ENCODE results near the gene KIFAP3. TPM values are rescaled to one million over a fixed set of nuclear protein-coding genes. Genes with fewer than 3 reads are reported as not detected.
"Not testable (repeated sequence)": the region's sequence is repeated elsewhere in the genome, so short reads cannot be mapped to it uniquely, and the experiment has no call there.

The KIFAP3 gene
- total RNA-seq, 4 donors from 2014 or later, result 32.7 to 41.0 (median 33.7) TPM

GRCh38 chr1:169877800-169878491 is 196.5 kb downstream of the KIFAP3 start:
- peaks cover 29 to 34% of the 10 kb centered on the region in 2 donors for H3K36me3 ChIP-seq
- intact Hi-C loops (cut with DNase I), result no loop called here
- H3K9me3 ChIP-seq, result no peaks in the 10 kb centered on the region
- no peak overlapping the region for H3K27ac ChIP-seq
- H3K27me3 ChIP-seq, result no peaks in the 10 kb centered on the region
- H3K4me3 ChIP-seq (replicated peaks in 1 of 3), result no peak overlapping the region
- no peaks in the 10 kb centered on the region for H3K4me1 ChIP-seq
- no peak for TF ChIP-seq POLR2A (IDR thresholded peaks at IDR 0.05)
- TF ChIP-seq CTCF (IDR thresholded peaks at IDR 0.05), result no peak
- no peak for DNase-seq
- WGBS, 2 donors, result 97% methylated on average over 2 of the region's 2 CpGs

GRCh38 chr1:169874229-169874628 is 200.3 kb downstream of the KIFAP3 start:
- H3K4me1 ChIP-seq, result peaks cover 8 to 9% of the 10 kb centered on the region in 2 donors
- peaks cover 44 to 53% of the 10 kb centered on the region in 2 donors for H3K36me3 ChIP-seq
- H3K27ac ChIP-seq, result no peak overlapping the region
- DNase-seq, result no peak
- no peaks in the 10 kb centered on the region for H3K9me3 ChIP-seq
- TF ChIP-seq POLR2A (IDR thresholded peaks at IDR 0.05), result no peak
- TF ChIP-seq CTCF (IDR thresholded peaks at IDR 0.05), result no peak
- no peaks in the 10 kb centered on the region for H3K27me3 ChIP-seq
- H3K4me3 ChIP-seq (replicated peaks in 1 of 3), result no peak overlapping the region
- WGBS, 2 donors, result 90 to 92% methylated on average over 3 of the region's 3 CpGs
- intact Hi-C loops (cut with DNase I), result no loop called here

- 94% methylated on average over 3 of the region's 3 CpGs for WGBS, 2 donors
- no peak for DNase-seq
- Histone ChIP-seq H3K27me3 (no peaks in the 10 kb centered on the region), H3K4me3 (replicated peaks in 1 of 3) (no peak overlapping the region), H3K4me1 (peaks cover 8 to 15% of the 10 kb centered on the region in 2 donors), H3K9me3 (no peaks in the 10 kb centered on the region), H3K27ac (no peak overlapping the region), H3K36me3 (peaks cover 44 to 57% of the 10 kb centered on the region in 2 donors)
- intact Hi-C loops (cut with DNase I), result no loop called here
- TF ChIP-seq POLR2A (IDR thresholded peaks at IDR 0.05) (no peak), CTCF (IDR thresholded peaks at IDR 0.05) (no peak)
These were observed 200.8 kb downstream of the KIFAP3 start for GRCh38 chr1:169873582-169874199.

- H3K9me3 ChIP-seq, result no peaks in the 10 kb centered on the region
- DNase-seq, result no peak
- TF ChIP-seq POLR2A (IDR thresholded peaks at IDR 0.05) (no peak), CTCF (IDR thresholded peaks at IDR 0.05) (no peak)
- peaks cover 8 to 15% of the 10 kb centered on the region in 2 donors for H3K4me1 ChIP-seq
- H3K27me3 ChIP-seq, result no peaks in the 10 kb centered on the region
- no peak overlapping the region for H3K4me3 ChIP-seq (replicated peaks in 1 of 3)
- intact Hi-C loops (cut with DNase I), result no loop called here
- peaks cover 44 to 62% of the 10 kb centered on the region in 2 donors for H3K36me3 ChIP-seq
- no peak overlapping the region for H3K27ac ChIP-seq
These were observed 201.6 kb downstream of the KIFAP3 start for GRCh38 chr1:169872906-169873305.

- H3K27ac ChIP-seq; H3K27me3 ChIP-seq; H3K9me3 ChIP-seq; intact Hi-C loops (cut with DNase I); DNase-seq; H3K4me3 ChIP-seq (replicated peaks in 1 of 3): not testable (repeated sequence)
- 90 to 96% methylated on average over 2 to 3 of the region's 3 CpGs for WGBS, 2 donors
- Histone ChIP-seq H3K4me1 (peaks cover 8 to 15% of the 10 kb centered on the region in 2 donors), H3K36me3 (peaks cover 41 to 64% of the 10 kb centered on the region in 2 donors)
These were observed 202.5 kb downstream of the KIFAP3 start for GRCh38 chr1:169871988-169872387.

Small RNAs within 50 kb of the gene (small RNA-seq; reads per million reads assigned to genes)
- not detected for gene MRPS10P1

Other genes starting within 250 kb of the KIFAP3 start
- gene SCYL3, start 180.8 kb downstream of the KIFAP3 start, total RNA-seq, result 10 to 100 TPM; 12.9 to 18.3 (median 16.3) TPM
- gene NTMT2, start 71.3 kb upstream of the KIFAP3 start, total RNA-seq, result not detected

Data from thyroid gland (tissue), 4 donors.